ENCODE measurements around the gene WWOX.

WWOX gene

DNA sequence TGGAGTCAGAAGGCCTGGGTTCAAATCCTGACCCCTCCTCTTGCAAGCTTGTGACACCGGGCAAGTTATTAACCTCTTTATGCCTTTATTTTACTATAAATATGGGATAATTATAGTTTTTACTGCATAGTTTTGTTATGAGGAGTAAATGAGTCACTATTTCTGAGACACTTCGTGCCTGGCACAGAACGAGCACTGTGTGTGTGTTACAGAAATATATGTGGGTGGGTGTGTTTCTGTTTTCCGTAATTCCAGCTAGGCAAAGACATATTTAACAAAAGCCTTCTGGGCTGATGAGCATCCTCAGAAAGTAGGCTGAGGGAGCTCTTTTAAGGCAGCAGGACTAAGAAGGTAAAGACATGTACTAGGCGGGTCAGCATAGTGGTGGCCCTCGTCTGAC lies 1083.2 kb downstream of the WWOX start:
- Histone ChIP-seq H3K36me3 (ENCODE audit: control insufficient read depth, insufficient read depth, low read length) (no peaks in the 10 kb centered on the region), H3K9me3 (ENCODE audit: control insufficient read depth, low read length) (no peaks in the 10 kb centered on the region), H3K27ac (ENCODE audit: low read depth, low read length, severe bottlenecking) (no peak overlapping the region), H3K4me1 (ENCODE audit: control insufficient read depth, insufficient read depth, low read length, poor library complexity, severe bottlenecking) (no peaks in the 10 kb centered on the region), H3K4me3 (ENCODE audit: extremely low read depth, insufficient read depth, low read length, poor library complexity, severe bottlenecking) (no peak overlapping the region)
- WGBS, 2 experiments (ENCODE audit: insufficient coverage in 2 of 2), result 88 to 100% methylated on average over 2 to 3 of the region's 6 CpGs

DNA sequence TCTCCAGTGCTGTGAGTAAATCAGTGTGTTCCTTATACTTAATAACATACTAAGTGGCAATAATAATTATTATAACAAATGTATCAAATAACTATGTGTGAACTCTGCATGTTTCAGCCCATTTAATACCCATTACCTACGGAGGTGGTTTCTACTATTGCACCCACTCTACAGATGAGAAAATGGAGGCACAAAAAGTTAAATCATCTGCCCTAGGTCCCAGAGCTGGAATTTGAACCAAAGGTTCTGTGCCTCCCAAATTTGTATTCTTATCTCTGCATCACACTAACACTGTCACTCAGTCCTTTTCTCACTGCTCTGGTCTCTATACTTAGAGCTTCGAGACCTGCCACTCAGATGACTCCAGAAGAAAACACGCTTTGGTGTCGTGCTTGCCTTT lies 1084.1 kb downstream of the WWOX start:
- Histone ChIP-seq H3K4me1 (ENCODE audit: control insufficient read depth, insufficient read depth, low read length, poor library complexity, severe bottlenecking) (no peaks in the 10 kb centered on the region), H3K27ac (ENCODE audit: low read depth, low read length, severe bottlenecking) (no peak overlapping the region)
- 96 to 100% methylated on average over 2 to 3 of the region's 4 CpGs for WGBS, 2 experiments (ENCODE audit: insufficient coverage in 2 of 2)

DNA sequence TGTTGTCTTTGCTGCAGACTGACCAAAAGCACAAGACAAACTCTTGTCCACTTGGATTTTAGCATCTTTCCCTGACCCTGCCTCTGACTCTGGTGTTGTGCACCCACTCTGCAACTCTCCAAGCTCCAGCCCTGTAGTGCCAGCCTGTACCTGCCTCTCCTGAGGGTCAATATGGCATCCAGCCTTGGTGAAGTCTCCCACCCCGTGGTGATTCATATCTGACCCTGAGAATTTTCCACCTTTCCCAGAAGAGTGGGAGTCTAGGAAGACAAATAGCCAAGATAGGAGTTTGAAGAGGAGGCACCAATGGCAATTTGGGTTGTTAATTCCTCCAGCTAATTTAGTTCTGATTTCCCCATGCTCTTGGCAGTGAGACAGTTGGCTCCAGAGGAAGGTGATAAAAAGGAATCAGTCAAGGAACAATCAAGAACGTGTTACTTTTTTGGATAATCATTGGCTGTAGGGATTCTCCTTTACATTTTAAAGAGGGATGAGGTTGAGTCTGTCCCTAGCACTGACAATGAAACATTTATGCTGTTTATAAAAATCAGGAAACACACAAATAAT lies 1085.1 kb downstream of the WWOX start:
- 80% methylated on average over 2 of the region's 2 CpGs; no CpG with 5 or more reads in 1 of the 2 experiments for WGBS, 2 experiments (ENCODE audit: insufficient coverage in 2 of 2)
- no peak overlapping the region for H3K4me3 ChIP-seq (ENCODE audit: extremely low read depth, insufficient read depth, low read length, poor library complexity, severe bottlenecking)

More for the DNA sequence above, 1084.1 kb downstream of the WWOX start:
- Histone ChIP-seq H3K9me3 (ENCODE audit: control insufficient read depth, low read length) (no peaks in the 10 kb centered on the region), H3K36me3 (ENCODE audit: control insufficient read depth, insufficient read depth, low read length) (no peaks in the 10 kb centered on the region), H3K4me3 (ENCODE audit: extremely low read depth, insufficient read depth, low read length, poor library complexity, severe bottlenecking) (no peak overlapping the region)

DNA sequence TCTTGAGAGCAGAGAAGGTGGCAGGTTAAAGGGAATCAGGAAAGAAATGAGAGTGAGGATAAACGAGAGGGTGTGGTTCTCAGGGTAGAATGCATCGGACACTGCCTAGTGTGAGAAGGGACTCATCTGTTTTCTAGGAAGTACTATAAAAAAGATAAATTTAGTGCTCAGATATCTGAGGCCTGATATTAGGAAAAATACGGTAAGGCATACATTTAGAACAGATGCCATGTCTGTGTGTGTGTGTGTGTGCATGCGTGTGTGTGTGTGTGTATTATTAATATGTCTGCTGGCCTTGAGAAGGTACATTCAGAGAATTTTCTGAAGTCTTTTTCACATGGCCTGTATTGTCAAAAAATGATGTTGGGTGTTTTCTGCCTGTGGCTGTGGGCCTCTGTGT lies 1086.3 kb downstream of the WWOX start:
- Histone ChIP-seq H3K36me3 (ENCODE audit: control insufficient read depth, insufficient read depth, low read length) (no peaks in the 10 kb centered on the region), H3K4me3 (ENCODE audit: extremely low read depth, insufficient read depth, low read length, poor library complexity, severe bottlenecking) (no peak overlapping the region), H3K4me1 (ENCODE audit: control insufficient read depth, insufficient read depth, low read length, poor library complexity, severe bottlenecking) (no peaks in the 10 kb centered on the region), H3K27ac (ENCODE audit: low read depth, low read length, severe bottlenecking) (no peak overlapping the region), H3K9me3 (ENCODE audit: control insufficient read depth, low read length) (no peaks in the 10 kb centered on the region)
- WGBS, 2 experiments (ENCODE audit: insufficient coverage in 2 of 2), result 85 to 89% methylated on average over 4 of the region's 4 CpGs

More for the DNA sequence above, 1085.1 kb downstream of the WWOX start:
- Histone ChIP-seq H3K4me1 (ENCODE audit: control insufficient read depth, insufficient read depth, low read length, poor library complexity, severe bottlenecking) (no peaks in the 10 kb centered on the region), H3K9me3 (ENCODE audit: control insufficient read depth, low read length) (no peaks in the 10 kb centered on the region), H3K27ac (ENCODE audit: low read depth, low read length, severe bottlenecking) (no peak overlapping the region), H3K36me3 (ENCODE audit: control insufficient read depth, insufficient read depth, low read length) (no peaks in the 10 kb centered on the region)

DNA sequence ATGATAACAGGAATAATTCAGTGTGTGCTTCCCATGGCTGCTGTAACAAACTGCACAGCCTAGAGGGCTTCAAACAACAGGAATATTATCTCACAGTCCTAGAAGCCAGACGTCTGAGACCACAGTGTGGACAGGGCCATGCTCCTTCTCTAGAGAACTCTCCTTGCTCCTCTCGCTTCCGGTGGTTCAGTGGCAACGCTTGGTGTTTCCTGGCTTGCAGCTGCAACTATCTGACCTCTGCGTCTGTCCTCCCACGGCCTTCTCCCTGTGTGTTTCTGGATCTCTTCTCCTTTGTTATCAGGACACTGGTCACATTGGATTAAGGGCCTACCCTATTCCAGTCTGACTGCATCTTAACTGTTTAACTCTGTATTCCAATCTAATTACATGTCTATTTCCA lies 1086.7 kb downstream of the WWOX start:
- no peaks in the 10 kb centered on the region for H3K4me1 ChIP-seq (ENCODE audit: control insufficient read depth, insufficient read depth, low read length, poor library complexity, severe bottlenecking)
- H3K36me3 ChIP-seq (ENCODE audit: control insufficient read depth, insufficient read depth, low read length), result no peaks in the 10 kb centered on the region
- H3K9me3 ChIP-seq (ENCODE audit: control insufficient read depth, low read length), result no peaks in the 10 kb centered on the region
- WGBS, 2 experiments (ENCODE audit: insufficient coverage in 2 of 2), result 67 to 84% methylated on average over 6 of the region's 6 CpGs
- peak overlapping the region; percentile 10 for H3K27ac ChIP-seq (ENCODE audit: low read depth, low read length, severe bottlenecking)
- H3K4me3 ChIP-seq (ENCODE audit: extremely low read depth, insufficient read depth, low read length, poor library complexity, severe bottlenecking), result no peak overlapping the region

DNA sequence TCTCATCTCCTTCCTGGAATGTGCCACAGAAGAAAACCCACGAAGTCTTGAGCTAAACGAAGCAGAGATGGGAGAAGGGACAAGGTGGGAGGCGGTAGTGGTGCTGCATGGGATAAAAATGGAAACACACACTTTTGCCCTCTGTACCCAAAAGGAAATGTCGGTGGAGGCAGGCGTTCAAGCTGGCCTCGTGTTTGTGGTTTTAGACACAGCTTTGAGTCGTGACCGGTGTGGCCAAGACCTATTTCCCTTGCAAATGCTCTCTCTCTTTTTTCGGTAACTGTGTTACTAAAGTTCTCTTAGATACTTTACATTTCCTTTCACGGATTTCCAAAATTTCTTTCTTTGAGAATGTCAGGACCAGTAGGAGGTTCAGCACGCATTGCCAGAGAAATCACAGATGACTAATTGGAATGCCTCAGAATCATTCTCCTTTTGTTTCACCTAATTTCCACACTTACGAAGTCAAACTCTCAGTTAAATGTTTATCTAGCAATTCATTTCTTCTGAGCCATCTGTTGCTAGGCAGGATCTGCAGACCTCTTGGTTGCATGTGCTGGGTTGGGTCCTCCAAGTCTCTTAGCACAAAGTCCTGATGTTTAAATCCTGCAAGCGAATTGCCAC lies 1088.8 kb downstream of the WWOX start:
- Histone ChIP-seq H3K27ac (ENCODE audit: low read depth, low read length, severe bottlenecking) (no peak overlapping the region), H3K4me3 (ENCODE audit: extremely low read depth, insufficient read depth, low read length, poor library complexity, severe bottlenecking) (no peak overlapping the region), H3K9me3 (ENCODE audit: control insufficient read depth, low read length) (no peaks in the 10 kb centered on the region), H3K36me3 (ENCODE audit: control insufficient read depth, insufficient read depth, low read length) (no peaks in the 10 kb centered on the region), H3K4me1 (ENCODE audit: control insufficient read depth, insufficient read depth, low read length, poor library complexity, severe bottlenecking) (peaks cover 6% of the 10 kb centered on the region)
- WGBS, 2 experiments (ENCODE audit: insufficient coverage in 2 of 2), result 60 to 68% methylated on average over 10 to 11 of the region's 13 CpGs

DNA sequence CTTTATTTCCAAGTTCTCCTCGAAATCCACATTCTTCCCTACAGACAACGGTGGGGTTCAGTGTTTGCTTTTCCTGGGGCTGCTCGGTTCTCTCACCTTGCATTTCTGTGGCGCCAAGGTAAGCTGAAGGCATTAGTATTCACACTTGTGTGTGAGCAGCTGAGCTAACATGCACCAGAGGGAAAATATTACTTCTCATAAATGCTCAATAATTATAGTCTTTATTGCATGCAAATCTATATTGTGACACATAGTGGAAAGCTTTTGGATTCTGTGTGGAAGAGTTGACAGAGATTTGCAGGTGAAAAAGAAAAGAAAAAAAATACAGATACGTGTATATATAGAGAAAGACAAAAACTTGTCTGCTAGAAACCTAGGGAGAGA lies 1089.3 kb downstream of the WWOX start:
- 54 to 87% methylated on average over 3 to 4 of the region's 5 CpGs for WGBS, 2 experiments (ENCODE audit: insufficient coverage in 2 of 2)

DNA sequence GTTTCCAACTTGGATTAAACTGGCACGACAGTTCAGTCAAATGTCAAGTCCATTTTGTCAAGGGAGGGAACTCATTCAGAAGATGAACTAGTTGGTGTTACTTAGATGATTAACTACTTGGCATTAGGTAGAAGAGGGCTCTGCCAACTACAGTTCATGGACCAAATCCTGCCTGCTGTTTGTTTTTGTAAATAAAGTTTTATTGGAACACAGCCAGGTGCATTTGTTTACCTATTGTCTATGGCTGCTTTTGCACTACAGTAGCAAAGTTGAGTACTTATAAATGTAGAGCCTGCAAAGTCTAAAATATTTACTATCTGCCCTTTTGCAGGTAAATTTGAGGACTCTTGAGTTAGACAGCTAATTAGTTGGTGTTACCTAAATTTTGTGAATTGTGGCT lies 1091.1 kb downstream of the WWOX start:
- Histone ChIP-seq H3K4me3 (ENCODE audit: extremely low read depth, insufficient read depth, low read length, poor library complexity, severe bottlenecking) (no peak overlapping the region), H3K36me3 (ENCODE audit: control insufficient read depth, insufficient read depth, low read length) (no peaks in the 10 kb centered on the region), H3K27ac (ENCODE audit: low read depth, low read length, severe bottlenecking) (no peak overlapping the region), H3K9me3 (ENCODE audit: control insufficient read depth, low read length) (no peaks in the 10 kb centered on the region), H3K4me1 (ENCODE audit: control insufficient read depth, insufficient read depth, low read length, poor library complexity, severe bottlenecking) (peaks cover 6% of the 10 kb centered on the region)
- WGBS, 2 experiments (ENCODE audit: insufficient coverage in 2 of 2), result no CpG with 5 or more reads among the region's 1 CpG

More for the DNA sequence above, 1089.3 kb downstream of the WWOX start:
- H3K36me3 ChIP-seq (ENCODE audit: control insufficient read depth, insufficient read depth, low read length), result no peaks in the 10 kb centered on the region
- no peaks in the 10 kb centered on the region for H3K9me3 ChIP-seq (ENCODE audit: control insufficient read depth, low read length)
- no peak overlapping the region for H3K27ac ChIP-seq (ENCODE audit: low read depth, low read length, severe bottlenecking)
- no peak overlapping the region for H3K4me3 ChIP-seq (ENCODE audit: extremely low read depth, insufficient read depth, low read length, poor library complexity, severe bottlenecking)
- peaks cover 6% of the 10 kb centered on the region for H3K4me1 ChIP-seq (ENCODE audit: control insufficient read depth, insufficient read depth, low read length, poor library complexity, severe bottlenecking)

DNA sequence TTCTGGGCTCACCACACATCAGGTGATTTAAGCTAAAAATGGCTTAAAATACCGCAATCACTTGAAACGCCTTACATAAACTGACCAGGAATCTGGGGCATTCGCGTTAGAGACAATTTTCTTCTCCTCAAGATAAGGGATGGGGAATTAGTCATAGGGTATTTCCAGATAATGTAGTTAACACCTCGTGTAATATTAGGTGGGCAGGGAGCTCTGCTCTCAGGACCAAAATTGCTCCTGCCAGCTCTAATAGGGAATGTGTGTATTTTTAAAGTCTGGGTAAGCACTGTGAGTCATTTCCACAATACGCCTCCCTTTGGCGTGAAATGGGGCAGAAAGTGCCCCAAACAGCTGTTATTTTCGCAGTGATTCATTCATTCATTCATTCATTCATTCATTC lies 1092.5 kb downstream of the WWOX start:
- 92 to 100% methylated on average over 1 to 3 of the region's 8 CpGs for WGBS, 2 experiments (ENCODE audit: insufficient coverage in 2 of 2)

DNA sequence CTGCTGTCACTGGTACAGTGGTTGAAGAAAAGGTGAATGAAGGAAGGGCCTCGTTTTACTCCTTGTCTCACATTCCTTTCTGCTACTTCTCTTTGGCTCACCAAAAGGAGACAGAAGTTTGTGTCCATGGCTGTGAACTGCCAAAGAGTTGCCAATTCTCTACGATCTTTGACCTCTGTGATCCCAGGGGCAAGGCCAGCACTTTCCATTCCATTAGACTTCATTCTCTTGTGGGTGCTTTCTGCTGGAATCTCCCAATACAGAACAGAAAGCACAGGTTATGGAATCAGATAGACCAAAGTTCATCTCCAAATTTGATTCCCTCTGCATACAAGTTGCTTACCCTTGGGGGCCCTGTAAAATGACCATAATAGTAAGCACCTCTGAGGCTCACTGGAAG lies 1093.5 kb downstream of the WWOX start:
- Histone ChIP-seq H3K36me3 (ENCODE audit: control insufficient read depth, insufficient read depth, low read length) (no peaks in the 10 kb centered on the region), H3K9me3 (ENCODE audit: control insufficient read depth, low read length) (no peaks in the 10 kb centered on the region), H3K27ac (ENCODE audit: low read depth, low read length, severe bottlenecking) (no peak overlapping the region), H3K4me3 (ENCODE audit: extremely low read depth, insufficient read depth, low read length, poor library complexity, severe bottlenecking) (no peak overlapping the region), H3K4me1 (ENCODE audit: control insufficient read depth, insufficient read depth, low read length, poor library complexity, severe bottlenecking) (peaks cover 6% of the 10 kb centered on the region)
- WGBS, 2 experiments (ENCODE audit: insufficient coverage in 2 of 2), result 50 to 100% methylated on average over 1 of the region's 2 CpGs

More for the DNA sequence above, 1092.5 kb downstream of the WWOX start:
- H3K4me3 ChIP-seq (ENCODE audit: extremely low read depth, insufficient read depth, low read length, poor library complexity, severe bottlenecking), result no peak overlapping the region
- H3K4me1 ChIP-seq (ENCODE audit: control insufficient read depth, insufficient read depth, low read length, poor library complexity, severe bottlenecking), result peaks cover 6% of the 10 kb centered on the region
- no peaks in the 10 kb centered on the region for H3K36me3 ChIP-seq (ENCODE audit: control insufficient read depth, insufficient read depth, low read length)
- no peak overlapping the region for H3K27ac ChIP-seq (ENCODE audit: low read depth, low read length, severe bottlenecking)
- no peaks in the 10 kb centered on the region for H3K9me3 ChIP-seq (ENCODE audit: control insufficient read depth, low read length)

DNA sequence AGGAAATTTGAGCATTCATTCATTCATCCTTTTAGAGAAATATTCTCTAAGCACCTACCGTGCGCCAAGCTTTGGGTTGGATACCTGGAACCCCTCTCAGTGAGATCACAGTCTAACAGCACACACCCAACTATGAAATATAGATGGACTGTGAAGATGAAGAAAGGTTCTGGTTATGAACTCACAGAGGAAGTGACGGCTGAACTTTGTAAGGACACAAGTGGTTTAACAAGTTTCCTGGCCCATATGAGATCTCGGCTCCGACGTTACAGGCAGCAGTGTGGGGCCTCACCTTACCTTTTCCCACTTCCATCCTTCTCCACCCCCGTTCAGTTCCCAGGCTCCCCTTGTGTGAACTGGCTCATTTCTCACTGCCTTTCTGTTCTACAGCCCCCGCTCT lies 1094.8 kb downstream of the WWOX start:
- 93 to 94% methylated on average over 5 to 6 of the region's 8 CpGs for WGBS, 2 experiments (ENCODE audit: insufficient coverage in 2 of 2)
- no peak overlapping the region for H3K27ac ChIP-seq (ENCODE audit: low read depth, low read length, severe bottlenecking)
- no peaks in the 10 kb centered on the region for H3K36me3 ChIP-seq (ENCODE audit: control insufficient read depth, insufficient read depth, low read length)
- H3K4me1 ChIP-seq (ENCODE audit: control insufficient read depth, insufficient read depth, low read length, poor library complexity, severe bottlenecking), result peaks cover 6% of the 10 kb centered on the region
- no peaks in the 10 kb centered on the region for H3K9me3 ChIP-seq (ENCODE audit: control insufficient read depth, low read length)
- no peak overlapping the region for H3K4me3 ChIP-seq (ENCODE audit: extremely low read depth, insufficient read depth, low read length, poor library complexity, severe bottlenecking)
